GM23338 (cell line): ENCODE results near the gene LRP1B. TPM values are rescaled to one million over a fixed set of nuclear protein-coding genes. Genes with fewer than 3 reads are reported as not detected.

Experiments used
- ATAC-seq: fragments of 200-7000 bp; cut with Tn5 transposase; 3 replicates; pipeline ENCODE4 v1.9.1; 2020
- DNase-seq: peaks from one replicate; pipeline ENCODE4 v3.0.0-alpha.2; 2015; ENCODE audit warnings: low spot score
- H2AFZ ChIP-seq: fragments of 200-600 bp; sonication (generic); 2 replicates; pipeline ENCODE4 v1.8.0; 2016; ENCODE audit warnings: antibody characterized with exemption, mild to moderate bottlenecking, moderate library complexity
- H3F3A ChIP-seq: fragments of 200-600 bp; sonication (generic); replicated peaks from 2 replicates; pipeline ENCODE4 v1.8.0; 2017; ENCODE audit warnings: antibody characterized with exemption, mixed run types, low read depth
- H3K27ac ChIP-seq: fragments of 200-600 bp; sonication (generic); 2 replicates; pipeline ENCODE4 v1.6.1; 2016; ENCODE audit warnings: low read depth
- H3K27me3 ChIP-seq: fragments of 200-600 bp; sonication (generic); 2 replicates; pipeline ENCODE4 v1.8.0; 2016; ENCODE audit warnings: mild to moderate bottlenecking, mixed run types, moderate library complexity; ENCODE audit not compliant: insufficient read depth
- H3K36me3 ChIP-seq: fragments of 200-600 bp; sonication (generic); 2 replicates; pipeline ENCODE4 v1.8.0; 2016; ENCODE audit warnings: mild to moderate bottlenecking; ENCODE audit not compliant: insufficient read depth
- H3K4me1 ChIP-seq: fragments of 200-600 bp; sonication (generic); 2 replicates; pipeline ENCODE4 v1.8.0; 2016; ENCODE audit warnings: mild to moderate bottlenecking, moderate library complexity; ENCODE audit not compliant: insufficient read depth
- H3K4me2 ChIP-seq: fragments of 200-600 bp; sonication (generic); 2 replicates; pipeline ENCODE4 v1.7.1; 2017; ENCODE audit warnings: mixed run types
- H3K4me3 ChIP-seq: fragments of 200-600 bp; sonication (generic); 2 replicates; pipeline ENCODE4 v1.6.1; 2016; ENCODE audit warnings: mixed run types
- H3K79me2 ChIP-seq: fragments of 200-600 bp; sonication (generic); replicated peaks from 2 replicates; pipeline ENCODE4 v1.8.0; 2017; ENCODE audit warnings: mild to moderate bottlenecking; ENCODE audit not compliant: insufficient read depth
- H3K9me2 ChIP-seq: fragments of 200-600 bp; sonication (generic); 2 replicates; pipeline ENCODE4 v1.8.0; 2017; ENCODE audit not compliant: insufficient read depth
- H4K20me1 ChIP-seq: fragments of 200-600 bp; sonication (generic); replicated peaks from 2 replicates; pipeline ENCODE4 v1.8.0; 2017; ENCODE audit warnings: mild to moderate bottlenecking; ENCODE audit not compliant: insufficient read depth
- H3K27ac Mint-ChIP-seq: 2 replicates; pipeline ENCODE4 v1.8.0; 2020; ENCODE audit warnings: inconsistent platforms, mild to moderate bottlenecking, moderate library complexity, mixed read lengths
- H3K27me3 Mint-ChIP-seq: 3 replicates; pipeline ENCODE4 v1.8.0; 2022; ENCODE audit warnings: low read depth, mild to moderate bottlenecking, moderate library complexity, mixed read lengths, inconsistent platforms; ENCODE audit not compliant: insufficient read depth, poor library complexity
- H3K36me3 Mint-ChIP-seq: 3 replicates; pipeline ENCODE4 v1.8.0; 2021; ENCODE audit warnings: low read depth, mild to moderate bottlenecking, inconsistent platforms, moderate library complexity, mixed read lengths
- H3K4me1 Mint-ChIP-seq: 3 replicates; pipeline ENCODE4 v1.8.0; 2020; ENCODE audit warnings: mild to moderate bottlenecking, inconsistent platforms, mixed read lengths
- H3K4me3 Mint-ChIP-seq: 3 replicates; pipeline ENCODE4 v1.8.0; 2021; ENCODE audit warnings: moderate library complexity, mild to moderate bottlenecking, inconsistent platforms, mixed read lengths
- H3K9me3 Mint-ChIP-seq: 3 replicates; pipeline ENCODE4 v1.8.0; 2020; ENCODE audit warnings: moderate library complexity, mild to moderate bottlenecking, inconsistent platforms, mixed read lengths
- CREB1 ChIP-seq: fragments of 250-450 bp; sonication (Bioruptor Pico); IDR thresholded peaks from 2 replicates; pipeline ENCODE4 v1.5.0; 2020; ENCODE audit warnings: low read depth, mild to moderate bottlenecking, moderate library complexity
- EZH2 ChIP-seq: fragments of 200-600 bp; sonication (generic); IDR thresholded peaks from one replicate; pipeline ENCODE4 v1.8.0; 2017; ENCODE audit warnings: antibody characterized with exemption, mild to moderate bottlenecking, low read depth; ENCODE audit not compliant: unreplicated experiment
- REST ChIP-seq: IDR thresholded peaks from one replicate; pipeline ENCODE4 v1.6.1; 2018; ENCODE audit warnings: antibody characterized with exemption; ENCODE audit not compliant: unreplicated experiment
- ZNF114 ChIP-seq: fragments of 250-450 bp; sonication (Bioruptor Pico); IDR thresholded peaks from 2 replicates; pipeline ENCODE4 v1.5.0; 2020; ENCODE audit warnings: mild to moderate bottlenecking, moderate library complexity
- ZNF462 ChIP-seq: fragments of 250-450 bp; sonication (Bioruptor Pico); IDR thresholded peaks from 2 replicates; pipeline ENCODE4 v1.5.0; 2020; ENCODE audit warnings: mild to moderate bottlenecking, moderate library complexity
- polyA plus RNA-seq: library from polyadenylated mRNA; unstranded; fragments of >200 nt; fragmentation: Nextera tagmentation; extraction: Ambion mirVana; gene quantifications from 2 replicates; pipeline ENCODE4 v1.2.1, GENCODE V29; 2016
- total RNA-seq: library from RNA; depleted of rRNA; stranded (reverse); fragments of >200 nt; shearing (Covaris generic); gene quantifications from 2 replicates; pipeline ENCODE4 v1.2.3, GENCODE V29; 2014

LRP1B gene
- total and polyA plus RNA-seq, 2 experiments from 2014 or later, result 0.15 to 0.97 TPM

GRCh38 chr2:141940709-141941108 is 190.1 kb downstream of the LRP1B start:
- H3K4me3 Mint-ChIP-seq, result no peak overlapping the region

More at GRCh38 chr2:141940709-141941108, 190.1 kb downstream of the LRP1B start:
- Histone ChIP-seq H3K4me2 (no peak overlapping the region), H3K36me3 (0 out of 2 replicates have a peak, but pooled peaks cover 3% of the 10 kb centered on the region), H2AFZ (no peak overlapping the region), H3K4me1 (no peaks in the 10 kb centered on the region), H3K79me2 (no peaks in the 10 kb centered on the region), H3K27me3 (no peaks in the 10 kb centered on the region), H3K9me2 (no peaks in the 10 kb centered on the region), H3F3A (no peaks in the 10 kb centered on the region), H4K20me1 (no peaks in the 10 kb centered on the region), H3K4me3 (no peak overlapping the region), H3K27ac (no peak overlapping the region)
- ATAC-seq (no peak), DNase-seq (no peak)
- Mint-ChIP-seq H3K27me3 (no peaks in the 10 kb centered on the region), H3K27ac (no peak overlapping the region), H3K9me3 (peaks cover 7% of the 10 kb centered on the region; the same call in 2 of the 3 replicates), H3K4me1 (peaks cover 5% of the 10 kb centered on the region), H3K36me3 (peaks cover 6% of the 10 kb centered on the region; the same call in 1 of the 3 replicates)
- TF ChIP-seq ZNF462 (CRISPR knock-in tag) (no peak), REST (no peak), CREB1 (CRISPR knock-in tag) (no peak), ZNF114 (CRISPR knock-in tag) (no peak), EZH2 (no peak)
